ENCODE data around the gene MSH5. TPM values are rescaled to one million over a fixed set of nuclear protein-coding genes. Genes with fewer than 3 reads are reported as not detected.

The MSH5 gene
- total and polyA plus RNA-seq, 2 of the 13 experiments (the other 11 are each of a cell fraction or from before 2014, with no cell fraction given): 10.2 to 38.7 TPM

DNA sequence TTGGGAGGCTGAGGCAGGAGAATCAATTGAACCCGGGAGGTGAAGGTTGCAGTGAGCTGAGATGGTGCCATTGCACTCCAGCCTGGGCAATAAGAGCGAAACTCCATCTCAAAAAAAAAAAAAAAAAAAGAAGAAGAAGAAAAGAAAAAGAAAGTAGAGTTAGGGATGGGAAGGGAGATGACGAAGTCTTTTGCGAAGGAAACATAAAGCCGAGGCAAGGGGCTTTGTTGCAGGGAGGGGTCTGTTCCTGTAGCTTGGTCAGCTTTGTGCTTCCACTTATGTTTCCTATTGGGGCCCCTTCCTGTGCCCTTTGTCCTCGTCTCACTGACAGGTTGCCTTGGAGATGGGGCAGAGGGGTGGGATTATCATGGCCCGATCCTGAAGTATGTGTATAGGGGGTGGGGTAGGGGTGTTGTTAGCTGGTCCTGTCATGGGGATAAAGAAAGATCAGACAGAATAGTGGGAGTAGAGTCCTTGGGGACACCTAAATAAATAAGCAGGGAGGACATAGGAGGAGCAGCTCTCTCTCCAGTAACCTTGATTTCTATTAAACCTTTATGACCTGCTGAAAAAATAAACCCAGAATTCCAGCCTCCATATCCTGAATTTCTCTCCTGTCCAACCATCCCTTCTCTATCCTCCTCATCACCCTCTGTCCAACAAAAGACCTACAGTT, 2.4 kb upstream of the MSH5 start (continued):
- TF ChIP-seq ZSCAN31 (CRISPR knock-in tag; IDR thresholded peaks at IDR 0.05; ENCODE audit: low read depth): 0 out of 2 replicates have a peak, but pooled peaks have one; percentile 7
- no peak for TF ChIP-seq ZNF253 (CRISPR knock-in tag; IDR thresholded peaks at IDR 0.05; ENCODE audit: borderline replicate concordance)
- TF ChIP-seq, protein P1, sequence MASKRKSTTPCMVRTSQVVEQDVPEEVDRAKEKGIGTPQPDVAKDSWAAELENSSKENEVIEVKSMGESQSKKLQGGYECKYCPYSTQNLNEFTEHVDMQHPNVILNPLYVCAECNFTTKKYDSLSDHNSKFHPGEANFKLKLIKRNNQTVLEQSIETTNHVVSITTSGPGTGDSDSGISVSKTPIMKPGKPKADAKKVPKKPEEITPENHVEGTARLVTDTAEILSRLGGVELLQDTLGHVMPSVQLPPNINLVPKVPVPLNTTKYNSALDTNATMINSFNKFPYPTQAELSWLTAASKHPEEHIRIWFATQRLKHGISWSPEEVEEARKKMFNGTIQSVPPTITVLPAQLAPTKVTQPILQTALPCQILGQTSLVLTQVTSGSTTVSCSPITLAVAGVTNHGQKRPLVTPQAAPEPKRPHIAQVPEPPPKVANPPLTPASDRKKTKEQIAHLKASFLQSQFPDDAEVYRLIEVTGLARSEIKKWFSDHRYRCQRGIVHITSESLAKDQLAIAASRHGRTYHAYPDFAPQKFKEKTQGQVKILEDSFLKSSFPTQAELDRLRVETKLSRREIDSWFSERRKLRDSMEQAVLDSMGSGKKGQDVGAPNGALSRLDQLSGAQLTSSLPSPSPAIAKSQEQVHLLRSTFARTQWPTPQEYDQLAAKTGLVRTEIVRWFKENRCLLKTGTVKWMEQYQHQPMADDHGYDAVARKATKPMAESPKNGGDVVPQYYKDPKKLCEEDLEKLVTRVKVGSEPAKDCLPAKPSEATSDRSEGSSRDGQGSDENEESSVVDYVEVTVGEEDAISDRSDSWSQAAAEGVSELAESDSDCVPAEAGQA (IDR thresholded peaks at IDR 0.05; ENCODE audit: low read depth): no peak
- TF ChIP-seq, protein P1 (CRISPR knock-in tag; IDR thresholded peaks at IDR 0.05; ENCODE audit: borderline replicate concordance): no peak
- TF ChIP-seq ASH2L (IDR thresholded peaks at IDR 0.05; ENCODE audit: insufficient read length, low read depth, low read length): peak; percentile 94
- TF ChIP-seq NR2F2 (IDR thresholded peaks at IDR 0.05; ENCODE audit: borderline replicate concordance, low read depth): no peak
- peak; percentile 96 for TF ChIP-seq RXRB (CRISPR knock-in tag; IDR thresholded peaks at IDR 0.05; ENCODE audit: borderline replicate concordance)
- TF ChIP-seq ZSCAN25 (CRISPR knock-in tag; IDR thresholded peaks at IDR 0.05): no peak
- TF ChIP-seq, protein P2, sequence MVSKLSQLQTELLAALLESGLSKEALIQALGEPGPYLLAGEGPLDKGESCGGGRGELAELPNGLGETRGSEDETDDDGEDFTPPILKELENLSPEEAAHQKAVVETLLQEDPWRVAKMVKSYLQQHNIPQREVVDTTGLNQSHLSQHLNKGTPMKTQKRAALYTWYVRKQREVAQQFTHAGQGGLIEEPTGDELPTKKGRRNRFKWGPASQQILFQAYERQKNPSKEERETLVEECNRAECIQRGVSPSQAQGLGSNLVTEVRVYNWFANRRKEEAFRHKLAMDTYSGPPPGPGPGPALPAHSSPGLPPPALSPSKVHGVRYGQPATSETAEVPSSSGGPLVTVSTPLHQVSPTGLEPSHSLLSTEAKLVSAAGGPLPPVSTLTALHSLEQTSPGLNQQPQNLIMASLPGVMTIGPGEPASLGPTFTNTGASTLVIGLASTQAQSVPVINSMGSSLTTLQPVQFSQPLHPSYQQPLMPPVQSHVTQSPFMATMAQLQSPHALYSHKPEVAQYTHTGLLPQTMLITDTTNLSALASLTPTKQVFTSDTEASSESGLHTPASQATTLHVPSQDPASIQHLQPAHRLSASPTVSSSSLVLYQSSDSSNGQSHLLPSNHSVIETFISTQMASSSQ (IDR thresholded peaks at IDR 0.05; ENCODE audit: low read depth): peak; percentile 88
- TF ChIP-seq, protein P2 (CRISPR knock-in tag; IDR thresholded peaks at IDR 0.05; ENCODE audit: borderline replicate concordance): peak; percentile 85
- TF ChIP-seq, protein P3, sequence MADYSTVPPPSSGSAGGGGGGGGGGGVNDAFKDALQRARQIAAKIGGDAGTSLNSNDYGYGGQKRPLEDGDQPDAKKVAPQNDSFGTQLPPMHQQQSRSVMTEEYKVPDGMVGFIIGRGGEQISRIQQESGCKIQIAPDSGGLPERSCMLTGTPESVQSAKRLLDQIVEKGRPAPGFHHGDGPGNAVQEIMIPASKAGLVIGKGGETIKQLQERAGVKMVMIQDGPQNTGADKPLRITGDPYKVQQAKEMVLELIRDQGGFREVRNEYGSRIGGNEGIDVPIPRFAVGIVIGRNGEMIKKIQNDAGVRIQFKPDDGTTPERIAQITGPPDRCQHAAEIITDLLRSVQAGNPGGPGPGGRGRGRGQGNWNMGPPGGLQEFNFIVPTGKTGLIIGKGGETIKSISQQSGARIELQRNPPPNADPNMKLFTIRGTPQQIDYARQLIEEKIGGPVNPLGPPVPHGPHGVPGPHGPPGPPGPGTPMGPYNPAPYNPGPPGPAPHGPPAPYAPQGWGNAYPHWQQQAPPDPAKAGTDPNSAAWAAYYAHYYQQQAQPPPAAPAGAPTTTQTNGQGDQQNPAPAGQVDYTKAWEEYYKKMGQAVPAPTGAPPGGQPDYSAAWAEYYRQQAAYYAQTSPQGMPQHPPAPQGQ (CRISPR knock-in tag; IDR thresholded peaks at IDR 0.05; ENCODE audit: borderline replicate concordance): no peak
- TF ChIP-seq ZNF251 (CRISPR knock-in tag; IDR thresholded peaks at IDR 0.05): no peak
- TF ChIP-seq ZNF225 (CRISPR knock-in tag; IDR thresholded peaks at IDR 0.05): no peak
- TF ChIP-seq CCDC6 (CRISPR knock-in tag; IDR thresholded peaks at IDR 0.05): 0 out of 2 replicates have a peak, but pooled peaks have one; percentile 21
- no peak for TF ChIP-seq ZNF547 (CRISPR knock-in tag; IDR thresholded peaks at IDR 0.05)
- peak; percentile 64 for TF ChIP-seq SKI (IDR thresholded peaks at IDR 0.05; ENCODE audit: partially characterized antibody)
- TF ChIP-seq, protein P4, sequence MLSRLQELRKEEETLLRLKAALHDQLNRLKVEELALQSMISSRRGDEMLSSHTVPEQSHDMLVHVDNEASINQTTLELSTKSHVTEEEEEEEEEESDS (CRISPR knock-in tag; IDR thresholded peaks at IDR 0.05; ENCODE audit: borderline replicate concordance): no peak

All from HepG2 (cell line).